ENCODE results near the gene UBA3. TPM values are rescaled to one million over a fixed set of nuclear protein-coding genes. Genes with fewer than 3 reads are reported as not detected.

UBA3 gene
- total RNA-seq, 4 donors from 2014 or later: 39.5 to 72.3 (median 46.1) TPM

DNA sequence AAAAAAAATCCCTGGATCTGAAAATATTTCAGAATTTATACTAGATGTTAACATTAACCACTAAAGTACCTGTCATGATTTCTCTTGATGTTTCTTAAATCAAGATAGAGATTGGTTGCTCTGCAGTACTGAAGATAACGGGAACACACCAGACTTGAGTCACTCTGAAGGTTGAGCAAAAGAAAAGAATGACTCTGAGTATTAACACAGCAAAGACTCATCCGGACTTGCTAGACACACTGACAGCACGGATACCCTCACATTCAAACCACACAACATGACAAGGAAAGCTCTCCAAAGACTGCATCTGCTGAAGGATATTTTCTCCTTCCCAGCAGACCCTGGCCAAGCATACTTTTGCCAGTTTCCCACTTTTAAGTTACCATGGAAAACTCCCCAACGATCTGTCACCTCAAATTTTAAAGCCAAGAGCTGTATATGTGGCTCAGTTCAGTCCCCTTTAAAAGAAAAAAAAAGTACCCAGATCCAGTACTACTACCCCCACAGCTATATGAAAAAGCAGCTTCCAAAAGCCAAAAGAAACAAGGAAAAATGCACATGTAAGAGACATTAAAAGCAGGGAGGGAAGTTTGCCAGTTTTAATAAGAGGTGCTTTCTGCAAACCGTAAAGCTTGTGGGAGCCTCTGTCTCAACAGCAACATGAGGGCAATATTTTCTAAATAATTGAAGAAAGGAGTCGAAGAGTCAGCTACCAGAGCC is 74.9 kb downstream of the UBA3 start:
- DNase-seq (ENCODE audit: extremely low spot score): peak; percentile 19
- no peaks in the 10 kb centered on the region for H3K9me3 ChIP-seq
- H3K4me1 ChIP-seq: peaks cover 9 to 45% (median 24%) of the 10 kb centered on the region in 4 donors
- peaks cover 24 to 95% (median 74%) of the 10 kb centered on the region in 4 donors for H3K36me3 ChIP-seq
- TF ChIP-seq EP300 (IDR thresholded peaks at IDR 0.05): no peak
- TF ChIP-seq POLR2A (IDR thresholded peaks at IDR 0.05; ENCODE audit: low read depth): no peak
- TF ChIP-seq, protein P1, sequence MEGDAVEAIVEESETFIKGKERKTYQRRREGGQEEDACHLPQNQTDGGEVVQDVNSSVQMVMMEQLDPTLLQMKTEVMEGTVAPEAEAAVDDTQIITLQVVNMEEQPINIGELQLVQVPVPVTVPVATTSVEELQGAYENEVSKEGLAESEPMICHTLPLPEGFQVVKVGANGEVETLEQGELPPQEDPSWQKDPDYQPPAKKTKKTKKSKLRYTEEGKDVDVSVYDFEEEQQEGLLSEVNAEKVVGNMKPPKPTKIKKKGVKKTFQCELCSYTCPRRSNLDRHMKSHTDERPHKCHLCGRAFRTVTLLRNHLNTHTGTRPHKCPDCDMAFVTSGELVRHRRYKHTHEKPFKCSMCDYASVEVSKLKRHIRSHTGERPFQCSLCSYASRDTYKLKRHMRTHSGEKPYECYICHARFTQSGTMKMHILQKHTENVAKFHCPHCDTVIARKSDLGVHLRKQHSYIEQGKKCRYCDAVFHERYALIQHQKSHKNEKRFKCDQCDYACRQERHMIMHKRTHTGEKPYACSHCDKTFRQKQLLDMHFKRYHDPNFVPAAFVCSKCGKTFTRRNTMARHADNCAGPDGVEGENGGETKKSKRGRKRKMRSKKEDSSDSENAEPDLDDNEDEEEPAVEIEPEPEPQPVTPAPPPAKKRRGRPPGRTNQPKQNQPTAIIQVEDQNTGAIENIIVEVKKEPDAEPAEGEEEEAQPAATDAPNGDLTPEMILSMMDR (IDR thresholded peaks at IDR 0.05): no peak
- TF ChIP-seq POLR2AphosphoS5 (IDR thresholded peaks at IDR 0.05): no peak
- H3K4me3 ChIP-seq: no peak overlapping the region
- peak overlapping the region in 2 of 4 donors; percentile 17 to 30 for H3K27ac ChIP-seq (replicated peaks in 1 of 4)
- intact Hi-C loops (cut with DNase I): no loop called here
- no peaks in the 10 kb centered on the region for H3K27me3 ChIP-seq
- WGBS: 85% methylated on average over 6 of the region's 6 CpGs

Small RNA genes lying within 50 kb of the gene (small RNA-seq; reads per million reads assigned to genes)
- gene MIR3136: 0 reads per million in 3 donors

Other genes with a start within 250 kb of the UBA3 start
- gene TAFA4, start 147.8 kb downstream of the UBA3 start, total RNA-seq: not detected
- 100 to 1,000 TPM in 3 of 4 donors, 10 to 100 TPM in 1; 96.5 to 129 (median 111) TPM for gene EOGT, start 66.7 kb downstream of the UBA3 start, total RNA-seq
- gene TMF1, start 28.0 kb downstream of the UBA3 start, total RNA-seq: 10 to 100 TPM; 23.0 to 35.8 (median 33.9) TPM
- gene ARL6IP5, start 4.6 kb upstream of the UBA3 start, total RNA-seq: 100 to 1,000 TPM; 100 to 142 (median 110) TPM
- gene LMOD3, start 42.2 kb upstream of the UBA3 start, total RNA-seq: 1 to 10 TPM in 2 of 4 donors, under 1 TPM in 2; 0.50 to 2.9 (median 1.3) TPM